Stimulated activated naive B cell treated with anti-CD40 and anti-IgM and Interleukin-4, amounts not matched to agents 10 μg/mL and 1 μg/mL and 100 μg/mL, for 72 hours (primary cell): ENCODE measurements around the gene UGT8.
A peak's percentile ranks its signal among the peaks of the same experiment; 100 is the strongest.
"Not testable (repeated sequence)": the region's sequence is repeated elsewhere in the genome, so short reads cannot be mapped to it uniquely, and the experiment has no call there.

Source experiments
- ATAC-seq, 2 donors: fragments of 150-1000 bp; cut with Tn5 transposase; replicated peaks; 2 replicates each; pipeline ENCODE4 v1.10.0; 2021; ENCODE audit warnings: moderate library complexity in 1 of 2
- DNase-seq: peaks from one replicate; pipeline ENCODE4 v3.0.0; 2021
- H3K27ac Mint-ChIP-seq: one replicate; pipeline ENCODE4 v1.8.0; 2022; ENCODE audit warnings: mild to moderate bottlenecking, mixed read lengths
- H3K27me3 Mint-ChIP-seq, 2 donors: one replicate each; pipeline ENCODE4 v1.8.0; 2022; ENCODE audit warnings: mixed read lengths in 2 of 2
- H3K36me3 Mint-ChIP-seq, 2 donors: one replicate each; pipeline ENCODE4 v1.8.0; 2022; ENCODE audit warnings: mixed read lengths in 2 of 2, mild to moderate bottlenecking in 1 of 2
- H3K4me1 Mint-ChIP-seq, 2 donors: one replicate each; pipeline ENCODE4 v1.8.0; 2022; ENCODE audit warnings: mixed read lengths in 2 of 2, mild to moderate bottlenecking in 1 of 2
- H3K4me3 Mint-ChIP-seq, 2 donors: one replicate each; pipeline ENCODE4 v1.8.0; 2022; ENCODE audit warnings: mild to moderate bottlenecking in 2 of 2, mixed read lengths in 2 of 2, moderate library complexity in 1 of 2
- H3K9me3 Mint-ChIP-seq, 2 donors: one replicate each; pipeline ENCODE4 v1.8.0; 2022; ENCODE audit warnings: mixed read lengths in 2 of 2, mild to moderate bottlenecking in 1 of 2

UGT8 gene

GRCh38 chr4:114598191-114599121 lies at the start of gene UGT8:
TSS of gene UGT8 (plus strand) at chr4:114598807. CDS start at chr4:114622881, 24,074 bp downstream.
- DNase-seq: peak; percentile 80
- Mint-ChIP-seq H3K4me3 (peak within 1 kb of the TSS; percentile 92 to 98), H3K27me3 (no peaks in the 10 kb centered on the region), H3K9me3 (peaks cover 7 to 8% of the 10 kb centered on the region in 2 donors), H3K4me1 (peaks cover 3 to 21% of the 10 kb centered on the region in 2 donors), H3K27ac (peak within 1 kb of the TSS; percentile 94), H3K36me3 (peaks cover 9% of the 10 kb centered on the region in 2 donors)
- peak; percentile 66 to 72 for ATAC-seq

GRCh38 chr4:114549638-114550037 lies 49.0 kb upstream of the UGT8 start:
- Mint-ChIP-seq H3K4me3 (no peak overlapping the region), H3K9me3 (peaks cover 7% of the 10 kb centered on the region in 2 donors), H3K36me3 (peaks cover 0 to 3% of the 10 kb centered on the region in 2 donors), H3K27me3 (peaks cover 6 to 20% of the 10 kb centered on the region in 2 donors), H3K27ac (no peak overlapping the region), H3K4me1 (peaks cover 0 to 5% of the 10 kb centered on the region in 2 donors)
- ATAC-seq (no peak), DNase-seq (no peak)

DNA sequence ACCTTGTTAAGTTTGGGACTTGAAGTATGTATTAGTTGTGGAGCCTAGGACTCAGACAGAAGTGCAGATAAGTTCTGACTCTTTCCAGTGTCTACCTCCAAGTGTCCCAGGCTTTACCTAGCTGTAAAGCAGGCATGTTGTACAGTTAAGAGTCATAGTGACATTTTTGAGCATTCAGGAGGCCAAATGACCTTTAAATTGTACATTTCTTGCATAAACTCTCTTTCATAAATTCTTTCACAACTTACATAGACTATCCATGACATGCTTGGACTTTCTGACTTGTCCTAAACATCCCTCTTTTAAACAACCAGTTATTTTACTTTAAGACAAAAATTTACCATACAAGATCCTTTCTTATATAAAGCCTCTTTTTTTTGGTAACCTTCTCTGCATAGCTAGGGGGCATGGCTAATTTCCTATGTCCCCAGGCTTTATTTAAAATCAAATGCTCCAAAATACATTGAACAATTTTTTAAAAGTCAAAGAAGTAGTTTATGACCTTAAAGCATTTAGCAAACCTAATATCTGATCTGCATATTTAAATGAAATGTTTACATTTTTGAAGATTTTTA lies 40.1 kb upstream of the UGT8 start:
- peaks cover 0 to 24% of the 10 kb centered on the region in 2 donors for H3K27me3 Mint-ChIP-seq
- DNase-seq: no peak
- no peak overlapping the region for H3K27ac Mint-ChIP-seq
- H3K36me3 Mint-ChIP-seq: peaks cover 0 to 5% of the 10 kb centered on the region in 2 donors
- ATAC-seq: no peak
- H3K4me1 Mint-ChIP-seq: peaks cover 0 to 4% of the 10 kb centered on the region in 2 donors
- H3K9me3 Mint-ChIP-seq: peaks cover 8 to 10% of the 10 kb centered on the region in 2 donors
- H3K4me3 Mint-ChIP-seq: no peak overlapping the region

DNA sequence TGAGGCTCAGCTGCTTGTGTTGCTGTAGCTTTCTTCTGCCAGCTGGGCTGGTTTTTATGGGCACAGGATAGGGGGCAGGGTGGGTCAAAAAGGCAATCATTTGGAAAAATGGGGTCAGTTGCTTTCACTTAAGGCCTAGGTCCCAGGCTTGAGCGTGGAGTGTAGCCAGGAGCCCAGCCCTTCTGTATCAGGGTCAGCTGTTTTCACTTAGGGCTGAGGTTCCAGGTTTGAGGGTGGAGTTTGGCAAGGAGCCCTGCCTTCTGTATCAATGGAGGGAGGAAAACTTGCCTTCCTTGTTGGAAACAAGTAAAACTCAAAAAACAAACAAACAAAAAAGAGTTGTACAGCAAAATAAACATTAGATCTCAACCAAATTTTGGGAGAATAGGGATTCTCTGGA lies 37.0 kb upstream of the UGT8 start:
- Mint-ChIP-seq H3K27me3 (peaks cover 4 to 22% of the 10 kb centered on the region in 2 donors), H3K27ac (no peak overlapping the region)

DNA sequence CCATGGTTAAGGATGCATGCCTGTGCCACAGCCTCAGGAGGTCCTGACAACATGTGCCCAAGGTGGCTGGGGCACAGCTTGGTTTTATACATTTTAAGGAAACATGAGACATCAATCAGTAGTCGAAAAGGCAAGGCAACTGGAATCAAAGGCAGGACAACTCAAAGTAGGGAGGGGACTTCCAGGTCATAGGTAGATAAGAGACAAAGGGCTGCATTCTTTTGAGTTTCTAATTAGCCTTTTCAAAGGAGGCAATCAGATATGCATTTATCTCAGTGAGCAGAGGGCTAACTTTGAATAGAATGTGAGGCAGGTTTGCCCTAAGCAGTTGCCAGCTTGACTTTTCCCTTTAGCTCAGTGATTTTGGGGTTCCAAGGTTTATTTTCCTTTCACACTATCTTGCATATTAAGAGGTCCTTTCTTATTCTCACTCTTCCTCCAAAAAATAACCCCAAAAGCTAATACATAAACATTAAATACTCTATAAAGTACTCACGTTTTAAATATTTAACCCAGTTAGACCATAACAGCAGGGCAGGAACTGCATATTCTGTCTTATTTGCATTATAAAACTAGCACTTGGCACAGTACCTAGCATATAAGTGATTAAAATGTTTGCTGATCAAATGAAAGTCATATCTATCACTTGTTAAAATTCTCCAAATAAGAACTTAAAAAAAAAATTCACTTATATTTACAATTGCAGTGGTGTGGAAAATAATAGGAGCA lies 36.3 kb upstream of the UGT8 start:
- H3K9me3 Mint-ChIP-seq: peaks cover 8% of the 10 kb centered on the region in 2 donors
- ATAC-seq: no peak

More for the DNA sequence above, 37.0 kb upstream of the UGT8 start:
- H3K4me1 Mint-ChIP-seq: no peaks in the 10 kb centered on the region
- no peak overlapping the region for H3K4me3 Mint-ChIP-seq
- DNase-seq (no peak), ATAC-seq (no peak)
- H3K36me3 Mint-ChIP-seq: peaks cover 0 to 5% of the 10 kb centered on the region in 2 donors
- H3K9me3 Mint-ChIP-seq: peaks cover 8% of the 10 kb centered on the region in 2 donors

GRCh38 chr4:114563536-114564315 lies 34.9 kb upstream of the UGT8 start:
- peaks cover 0 to 2% of the 10 kb centered on the region in 2 donors for H3K9me3 Mint-ChIP-seq
- H3K4me1 Mint-ChIP-seq: no peaks in the 10 kb centered on the region
- H3K4me3 Mint-ChIP-seq: no peak overlapping the region

More for the DNA sequence above, 36.3 kb upstream of the UGT8 start:
- Mint-ChIP-seq H3K27ac (no peak overlapping the region), H3K36me3 (peaks cover 0 to 5% of the 10 kb centered on the region in 2 donors), H3K27me3 (peaks cover 4 to 22% of the 10 kb centered on the region in 2 donors), H3K4me3 (no peak overlapping the region), H3K4me1 (no peaks in the 10 kb centered on the region)
- DNase-seq: no peak

GRCh38 chr4:114577386-114577785 lies 21.2 kb upstream of the UGT8 start:
- H3K4me3 Mint-ChIP-seq: no peak overlapping the region
- H3K4me1 Mint-ChIP-seq: no peaks in the 10 kb centered on the region
- ATAC-seq (no peak), DNase-seq (no peak)
- H3K27me3 Mint-ChIP-seq: peaks cover 16 to 63% of the 10 kb centered on the region in 2 donors
- H3K9me3 Mint-ChIP-seq: peaks cover 37 to 38% of the 10 kb centered on the region in 2 donors
- H3K27ac Mint-ChIP-seq: no peak overlapping the region
- H3K36me3 Mint-ChIP-seq: peaks cover 7 to 14% of the 10 kb centered on the region in 2 donors

More at GRCh38 chr4:114563536-114564315, 34.9 kb upstream of the UGT8 start:
- DNase-seq (no peak), ATAC-seq (no peak)
- H3K36me3 Mint-ChIP-seq: no peaks in the 10 kb centered on the region
- peaks cover 4 to 16% of the 10 kb centered on the region in 2 donors for H3K27me3 Mint-ChIP-seq
- no peak overlapping the region for H3K27ac Mint-ChIP-seq

- peaks cover 21 to 29% of the 10 kb centered on the region in 2 donors for H3K9me3 Mint-ChIP-seq
- ATAC-seq (no peak), DNase-seq (no peak)
- H3K27ac Mint-ChIP-seq: no peak overlapping the region
- H3K36me3 Mint-ChIP-seq: peaks cover 7 to 14% of the 10 kb centered on the region in 2 donors
- H3K4me3 Mint-ChIP-seq: no peak overlapping the region
- H3K27me3 Mint-ChIP-seq: peaks cover 20 to 50% of the 10 kb centered on the region in 2 donors
- no peaks in the 10 kb centered on the region for H3K4me1 Mint-ChIP-seq
Measured at GRCh38 chr4:114582621-114583020, 16.0 kb upstream of the UGT8 start.

GRCh38 chr4:114588305-114588704 lies 10.3 kb upstream of the UGT8 start:
- H3K27ac Mint-ChIP-seq: no peak overlapping the region
- H3K4me3 Mint-ChIP-seq: no peak overlapping the region
- H3K36me3 Mint-ChIP-seq: no peaks in the 10 kb centered on the region
- peaks cover 6 to 9% of the 10 kb centered on the region in 2 donors for H3K27me3 Mint-ChIP-seq
- ATAC-seq: no peak
- no peaks in the 10 kb centered on the region for H3K9me3 Mint-ChIP-seq
- peaks cover 0 to 1% of the 10 kb centered on the region in 2 donors for H3K4me1 Mint-ChIP-seq
- no peak for DNase-seq

- H3K9me3 Mint-ChIP-seq, H3K4me3 Mint-ChIP-seq, H3K27ac Mint-ChIP-seq, H3K36me3 Mint-ChIP-seq, DNase-seq, H3K4me1 Mint-ChIP-seq, H3K27me3 Mint-ChIP-seq: not testable (repeated sequence)
- peak in 1 of 2 donors; percentile 36 for ATAC-seq
Measured at GRCh38 chr4:114590360-114590759, 8.2 kb upstream of the UGT8 start.

GRCh38 chr4:114593526-114593925 lies 5.1 kb upstream of the UGT8 start:
- Mint-ChIP-seq H3K36me3 (peaks cover 8 to 9% of the 10 kb centered on the region in 2 donors), H3K4me3 (no peak overlapping the region), H3K4me1 (peaks cover 0 to 11% of the 10 kb centered on the region in 2 donors), H3K27ac (no peak overlapping the region), H3K9me3 (peaks cover 7 to 8% of the 10 kb centered on the region in 2 donors), H3K27me3 (peaks cover 0 to 5% of the 10 kb centered on the region in 2 donors)
- ATAC-seq (no peak), DNase-seq (no peak)

GRCh38 chr4:114595207-114595606 lies 3.4 kb upstream of the UGT8 start:
- no peak overlapping the region for H3K4me3 Mint-ChIP-seq
- no peaks in the 10 kb centered on the region for H3K27me3 Mint-ChIP-seq
- no peak for ATAC-seq
- H3K9me3 Mint-ChIP-seq: peaks cover 7 to 8% of the 10 kb centered on the region in 2 donors
- peaks cover 3 to 23% of the 10 kb centered on the region in 2 donors for H3K4me1 Mint-ChIP-seq
- H3K27ac Mint-ChIP-seq: no peak overlapping the region
- DNase-seq: no peak
- peaks cover 9% of the 10 kb centered on the region in 2 donors for H3K36me3 Mint-ChIP-seq

DNA sequence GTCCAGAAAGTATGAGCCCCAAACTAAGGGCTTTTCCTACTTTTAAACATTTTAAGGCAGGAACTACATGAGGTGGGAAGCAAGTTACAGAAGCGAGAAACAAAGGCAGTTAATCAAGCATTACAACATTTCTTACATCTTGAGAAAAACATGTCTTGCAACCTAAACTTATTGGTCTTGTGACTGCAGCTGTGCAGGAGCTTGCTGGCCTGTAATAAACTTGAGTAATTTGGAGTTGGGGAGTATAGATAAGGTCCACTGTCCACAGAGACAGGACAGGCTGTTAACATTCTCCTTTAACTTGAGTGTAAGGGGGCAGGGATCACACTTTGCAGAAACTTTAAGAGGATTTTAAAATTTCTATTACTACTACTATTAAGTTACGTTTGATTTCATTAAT lies 2.7 kb upstream of the UGT8 start:
- H3K9me3 Mint-ChIP-seq: peaks cover 7 to 8% of the 10 kb centered on the region in 2 donors
- H3K4me3 Mint-ChIP-seq: no peak overlapping the region
- ATAC-seq (no peak), DNase-seq (no peak)
- peaks cover 9% of the 10 kb centered on the region in 2 donors for H3K36me3 Mint-ChIP-seq
- H3K27me3 Mint-ChIP-seq: no peaks in the 10 kb centered on the region
- H3K4me1 Mint-ChIP-seq: peaks cover 3 to 24% of the 10 kb centered on the region in 2 donors
- no peak overlapping the region for H3K27ac Mint-ChIP-seq
